ENCODE data around the gene EGFL7. TPM values are rescaled to one million over a fixed set of nuclear protein-coding genes. Genes with fewer than 3 reads are reported as not detected.

The EGFL7 gene
- total and polyA plus RNA-seq, 4 donors: 32.1 to 39.7 (median 36.5) TPM

GRCh38 chr9:136658849-136659535 lies 3.7 kb upstream of the EGFL7 start:
- WGBS: 63% methylated on average over 37 of the region's 37 CpGs
- no peaks in the 10 kb centered on the region for H3K27me3 ChIP-seq (ENCODE audit: control insufficient read depth in 4 of 4, insufficient read depth in 4 of 4, low read length in 3 of 4)
- peaks cover 0 to 5% (median 0%) of the 10 kb centered on the region in 4 donors for H3K4me1 ChIP-seq (ENCODE audit: control insufficient read depth in 4 of 4, insufficient read depth in 4 of 4, low read length in 3 of 4)
- no peaks in the 10 kb centered on the region for H3K9me3 ChIP-seq (ENCODE audit: control insufficient read depth in 4 of 4, low read length in 3 of 4)
- peak overlapping the region; percentile 32 to 66 for H3K27ac ChIP-seq (ENCODE audit: low read depth in 1 of 2, low read length in 2 of 2)
- DNase-seq (ENCODE audit: low spot score): no peak
- no peak overlapping the region for H3K9ac ChIP-seq (ENCODE audit: low read depth in 1 of 2, low read length in 2 of 2)
- H3K36me3 ChIP-seq (ENCODE audit: control insufficient read depth in 4 of 4, insufficient read depth in 3 of 4, low read depth in 1 of 4, low read length in 3 of 4): no peaks in the 10 kb centered on the region
- TF ChIP-seq GABPA (IDR thresholded peaks at IDR 0.05 in 1 of 2, conservative IDR thresholded peaks at IDR 0.05 in 1 of 2) (no peak), RAD21 (IDR thresholded peaks at IDR 0.05) (no peak), HNF4A (conservative IDR thresholded peaks at IDR 0.05) (no peak), TAF1 (conservative IDR thresholded peaks at IDR 0.05) (no peak), YY1 (IDR thresholded peaks at IDR 0.05) (no peak), REST (IDR thresholded peaks at IDR 0.05) (no peak), MAX (IDR thresholded peaks at IDR 0.05) (no peak), NR2F2 (IDR thresholded peaks at IDR 0.05) (no peak), RXRA (IDR thresholded peaks at IDR 0.05) (no peak), EGR1 (IDR thresholded peaks at IDR 0.05; ENCODE audit: low read depth in 2 of 2) (no peak), SP1 (IDR thresholded peaks at IDR 0.05) (no peak), FOXA1 (IDR thresholded peaks at IDR 0.05) (no peak), ZBTB33 (IDR thresholded peaks at IDR 0.05) (no peak), HNF4G (IDR thresholded peaks at IDR 0.05) (no peak), CTCF (IDR thresholded peaks at IDR 0.05; ENCODE audit: low read depth, low read length, missing input control) (no peak), FOXA2 (IDR thresholded peaks at IDR 0.05) (no peak), JUND (IDR thresholded peaks at IDR 0.05) (no peak)
- peak overlapping the region in 1 of 3 donors; percentile 13 for H3K4me3 ChIP-seq (ENCODE audit: low read depth in 1 of 3, low read length in 3 of 3)
